MM.1S (cell line): ENCODE results near the gene KLK10.

Experiments used
- DNase-seq: peaks from one replicate; pipeline ENCODE4 v3.0.0-alpha.2; 2015
- H2AFZ ChIP-seq: fragments of 300-600 bp; sonication (generic); 2 replicates; pipeline ENCODE4 v1.6.0; 2016; ENCODE audit warnings: antibody characterized with exemption, low read length
- H3F3A ChIP-seq: fragments of 300-600 bp; sonication (generic); 2 replicates; pipeline ENCODE4 v1.6.1; 2016; ENCODE audit warnings: mild to moderate bottlenecking, antibody characterized with exemption, low read length, moderate library complexity, mixed read lengths; ENCODE audit not compliant: insufficient read depth
- H3K27ac ChIP-seq: fragments of 300-600 bp; sonication (generic); 2 replicates; pipeline ENCODE4 v1.5.1; 2016; ENCODE audit warnings: mild to moderate bottlenecking, low read length
- H3K27me3 ChIP-seq: fragments of 300-600 bp; sonication (generic); replicated peaks from 2 replicates; pipeline ENCODE4 v1.6.0; 2016; ENCODE audit warnings: low read length; ENCODE audit not compliant: insufficient read depth
- H3K36me3 ChIP-seq: fragments of 300-600 bp; sonication (generic); replicated peaks from 2 replicates; pipeline ENCODE4 v1.6.1; 2016; ENCODE audit warnings: mild to moderate bottlenecking, low read length, mixed read lengths; ENCODE audit not compliant: insufficient read depth
- H3K4me1 ChIP-seq: fragments of 300-600 bp; sonication (generic); 2 replicates; pipeline ENCODE4 v1.6.1; 2016; ENCODE audit warnings: low read length, mixed read lengths
- H3K4me2 ChIP-seq: fragments of 300-600 bp; sonication (generic); 2 replicates; pipeline ENCODE4 v1.6.0; 2016; ENCODE audit warnings: low read depth, low read length
- H3K4me3 ChIP-seq: fragments of 300-600 bp; sonication (generic); 2 replicates; pipeline ENCODE4 v1.5.1; 2016; ENCODE audit warnings: low read length, mixed read lengths
- H3K79me2 ChIP-seq: fragments of 300-600 bp; sonication (generic); 2 replicates; pipeline ENCODE4 v1.6.1; 2016; ENCODE audit warnings: mixed run types, low read length, mixed read lengths
- H3K9ac ChIP-seq: fragments of 300-600 bp; sonication (generic); 2 replicates; pipeline ENCODE4 v1.6.1; 2016; ENCODE audit warnings: low read length, mixed read lengths
- H3K9me2 ChIP-seq: fragments of 300-600 bp; sonication (generic); replicated peaks from 2 replicates; pipeline ENCODE4 v1.6.1; 2016; ENCODE audit warnings: mild to moderate bottlenecking, low read length, mixed read lengths; ENCODE audit not compliant: insufficient read depth
- H3K9me3 ChIP-seq: fragments of 300-600 bp; sonication (generic); replicated peaks from 2 replicates; pipeline ENCODE4 v1.6.1; 2016; ENCODE audit warnings: mild to moderate bottlenecking, low read length, mixed read lengths; ENCODE audit not compliant: insufficient read depth
- H4K20me1 ChIP-seq: fragments of 300-600 bp; sonication (generic); 2 replicates; pipeline ENCODE4 v1.6.1; 2016; ENCODE audit warnings: mild to moderate bottlenecking, low read length, moderate library complexity, mixed read lengths; ENCODE audit not compliant: insufficient read depth
- CTCF ChIP-seq: fragments of 300-600 bp; sonication (generic); IDR thresholded peaks from 2 replicates; pipeline ENCODE4 v1.5.1; 2016; ENCODE audit warnings: antibody characterized with exemption, low read length, mixed read lengths
- EZH2 ChIP-seq: fragments of 300-600 bp; sonication (generic); optimal IDR thresholded peaks from 2 replicates; pipeline ENCODE3; 2017; ENCODE audit warnings: low read depth, mild to moderate bottlenecking, antibody characterized with exemption, low read length, mixed read lengths
- EZH2phosphoT487 ChIP-seq: fragments of 300-600 bp; sonication (generic); IDR thresholded peaks from 2 replicates; pipeline ENCODE4 v1.6.1; 2018; ENCODE audit warnings: antibody characterized with exemption, low read length

Gene KLK10

GRCh38 chr19:51019544-51019925, at the start of gene KLK10:
TSS of gene KLK10 (minus strand) at chr19:51019709. CDS start at chr19:51019130, 579 bp downstream.
- H3K27ac ChIP-seq: no peak within 1 kb of the TSS
- H3F3A ChIP-seq: no peaks in the 10 kb centered on the region
- no peaks in the 10 kb centered on the region for H3K79me2 ChIP-seq
- H3K9me3 ChIP-seq: no peaks in the 10 kb centered on the region
- no peak for DNase-seq
- no peak for TF ChIP-seq EZH2
- TF ChIP-seq CTCF: no peak
- TF ChIP-seq EZH2phosphoT487: no peak
- no peak within 1 kb of the TSS for H2AFZ ChIP-seq
- H4K20me1 ChIP-seq: no peaks in the 10 kb centered on the region
- no peak within 1 kb of the TSS for H3K4me2 ChIP-seq
- no peak within 1 kb of the TSS for H3K4me3 ChIP-seq
- no peaks in the 10 kb centered on the region for H3K9me2 ChIP-seq
- H3K4me1 ChIP-seq: no peaks in the 10 kb centered on the region
- H3K27me3 ChIP-seq: peaks cover 9% of the 10 kb centered on the region
- no peak within 1 kb of the TSS for H3K9ac ChIP-seq
- H3K36me3 ChIP-seq: no peaks in the 10 kb centered on the region

- no peak overlapping the region for H3K27ac ChIP-seq
- H3K36me3 ChIP-seq: no peaks in the 10 kb centered on the region
- no peaks in the 10 kb centered on the region for H3K9me3 ChIP-seq
- no peaks in the 10 kb centered on the region for H4K20me1 ChIP-seq
- H3K4me2 ChIP-seq: no peak overlapping the region
- H3K9ac ChIP-seq: no peak overlapping the region
- H3F3A ChIP-seq: no peaks in the 10 kb centered on the region
- no peaks in the 10 kb centered on the region for H3K4me1 ChIP-seq
- DNase-seq: no peak
- TF ChIP-seq EZH2 (no peak), EZH2phosphoT487 (no peak), CTCF (no peak)
- H2AFZ ChIP-seq: no peak overlapping the region
- H3K4me3 ChIP-seq: no peak overlapping the region
- peaks cover 24% of the 10 kb centered on the region; the same call in 1 of the 2 replicates for H3K27me3 ChIP-seq
- H3K9me2 ChIP-seq: no peaks in the 10 kb centered on the region
- no peaks in the 10 kb centered on the region for H3K79me2 ChIP-seq
These were observed 47.1 kb upstream of the KLK10 start for GRCh38 chr19:51066393-51067186.

GRCh38 chr19:51065221-51065960, 45.9 kb upstream of the KLK10 start:
- H3K79me2 ChIP-seq: no peaks in the 10 kb centered on the region
- no peak overlapping the region for H3K27ac ChIP-seq
- H3K9ac ChIP-seq: no peak overlapping the region
- H3K4me2 ChIP-seq: no peak overlapping the region
- DNase-seq: no peak
- peaks cover 24% of the 10 kb centered on the region; the same call in 1 of the 2 replicates for H3K27me3 ChIP-seq
- H2AFZ ChIP-seq: no peak overlapping the region
- H3F3A ChIP-seq: no peaks in the 10 kb centered on the region
- no peaks in the 10 kb centered on the region for H3K9me2 ChIP-seq
- H4K20me1 ChIP-seq: no peaks in the 10 kb centered on the region
- H3K4me3 ChIP-seq: no peak overlapping the region
- no peaks in the 10 kb centered on the region for H3K36me3 ChIP-seq
- no peaks in the 10 kb centered on the region for H3K4me1 ChIP-seq
- TF ChIP-seq CTCF: no peak
- TF ChIP-seq EZH2: no peak
- TF ChIP-seq EZH2phosphoT487: no peak
- H3K9me3 ChIP-seq: no peaks in the 10 kb centered on the region
